ENCODE data around the gene SORCS3. TPM values are rescaled to one million over a fixed set of nuclear protein-coding genes. Genes with fewer than 3 reads are reported as not detected.

The SORCS3 gene
- total and polyA plus RNA-seq, 2 of the 4 experiments (the other 2 are of a cell fraction): not detected

GRCh38 chr10:104731192-104731591 is 90.1 kb downstream of the SORCS3 start:
- no peak overlapping the region for H3K4me2 ChIP-seq (ENCODE audit: low read depth, low read length)

More at GRCh38 chr10:104731192-104731591, 90.1 kb downstream of the SORCS3 start:
- intact Hi-C loops (cut with micrococcal nuclease): no loop called here
- Histone ChIP-seq H3K36me3 (ENCODE audit: control insufficient read depth, insufficient read depth, low read length) (no peaks in the 10 kb centered on the region), H3K23ac (ENCODE audit: low read depth, low read length) (no peak overlapping the region), H2BK120ac (ENCODE audit: low read depth, low read length) (no peak overlapping the region), H3K4ac (ENCODE audit: low read depth, low read length) (no peak overlapping the region), H4K5ac (ENCODE audit: low read depth, low read length) (no peak overlapping the region), H3K27me3 (ENCODE audit: control insufficient read depth, insufficient read depth, low read length) (no peaks in the 10 kb centered on the region), H4K91ac (ENCODE audit: insufficient read depth, low read depth, low read length) (no peak overlapping the region), H3K27ac (ENCODE audit: insufficient read depth, low read length) (no peak overlapping the region), H4K8ac (ENCODE audit: low read depth in 2 of 2, low read length in 2 of 2) (no peak overlapping the region), H2BK15ac (ENCODE audit: low read depth, low read length) (no peak overlapping the region), H3K9me1 (ENCODE audit: insufficient read depth, low read length) (no peaks in the 10 kb centered on the region), H2BK5ac (ENCODE audit: low read depth, low read length, poor library complexity, severe bottlenecking) (no peak overlapping the region), H2BK20ac (ENCODE audit: low read depth, low read length) (no peak overlapping the region), H2AFZ (replicated peaks; ENCODE audit: low read length, poor library complexity) (no peak overlapping the region), H2AK5ac (ENCODE audit: low read depth, low read length) (no peak overlapping the region), H3K4me3 (ENCODE audit: insufficient read depth, low read depth, low read length) (no peak overlapping the region), H3K14ac (replicated peaks; ENCODE audit: low read depth, low read length) (no peak overlapping the region), H3K9me3 (ENCODE audit: control insufficient read depth, insufficient read depth, low read length) (peaks cover 17% of the 10 kb centered on the region), H3K9ac (ENCODE audit: low read depth, low read length) (no peak overlapping the region), H3K79me1 (ENCODE audit: low read depth in 1 of 2, low read length in 2 of 2) (no peaks in the 10 kb centered on the region), H3K18ac (ENCODE audit: low read depth, low read length) (no peak overlapping the region), H2AK9ac (replicated peaks; ENCODE audit: low read depth, low read length, poor library complexity) (no peak overlapping the region), H4K20me1 (ENCODE audit: insufficient read depth, low read length) (no peaks in the 10 kb centered on the region), H3K4me1 (ENCODE audit: control insufficient read depth, insufficient read depth, low read length) (no peaks in the 10 kb centered on the region), H3K56ac (ENCODE audit: extremely low read depth, insufficient read depth, low read length) (no peak overlapping the region)
- POLR2A ChIA-PET (ENCODE audit: unreplicated experiment): no interaction called here
- WGBS, 2 experiments (ENCODE audit: extremely low coverage in 2 of 2, insufficient read length in 1 of 2): no CpG with 5 or more reads among the region's 3 CpGs
- in situ Hi-C loops (cut with MboI; ENCODE audit: low sequenced_read_pairs): no loop called here
- BruUV-seq (replicated peaks): no TSS peak
- DNase-seq: no peak
- CTCF ChIA-PET: no interaction called here
- no peak for ATAC-seq (ENCODE audit: low read depth)
- dilution Hi-C loops (cut with HindIII; ENCODE audit: low sequenced_read_pairs, unreplicated experiment): no loop called here
- no peak for TF ChIP-seq MXI1 (IDR thresholded peaks at IDR 0.05; ENCODE audit: borderline replicate concordance, low read depth, low read length)
- TF ChIP-seq USF2 (IDR thresholded peaks at IDR 0.05; ENCODE audit: low read depth, low read length): no peak
- TF ChIP-seq SMC3 (IDR thresholded peaks at IDR 0.05; ENCODE audit: low read depth, low read length): no peak
- no peak for TF ChIP-seq POLR2A (IDR thresholded peaks at IDR 0.05; ENCODE audit: low read depth, low read length)
- TF ChIP-seq RAD21 (IDR thresholded peaks at IDR 0.05; ENCODE audit: low read length): no peak
- TF ChIP-seq MAZ (IDR thresholded peaks at IDR 0.05; ENCODE audit: borderline replicate concordance, low read depth, low read length): no peak
- TF ChIP-seq CHD1 (IDR thresholded peaks at IDR 0.05; ENCODE audit: low read depth, low read length): no peak
- no peak for TF ChIP-seq ELK1 (IDR thresholded peaks at IDR 0.05; ENCODE audit: borderline replicate concordance, low read depth, low read length)
- no peak for TF ChIP-seq NFE2L2 (IDR thresholded peaks at IDR 0.05; ENCODE audit: low read depth, low read length)
- no peak for TF ChIP-seq CTCF (conservative IDR thresholded peaks at IDR 0.05; ENCODE audit: low read depth, low read length)
- no peak for TF ChIP-seq FOS (IDR thresholded peaks at IDR 0.05; ENCODE audit: low read depth, low read length)
- TF ChIP-seq RCOR1 (IDR thresholded peaks at IDR 0.05; ENCODE audit: insufficient replicate concordance, low read length): no peak
- TF ChIP-seq CEBPB (IDR thresholded peaks at IDR 0.05; ENCODE audit: low read depth, low read length): no peak
- TF ChIP-seq BHLHE40 (IDR thresholded peaks at IDR 0.05; ENCODE audit: low read depth, low read length): no peak
- TF ChIP-seq MAFK (IDR thresholded peaks at IDR 0.05; ENCODE audit: low read depth, low read length): no peak
- no peak for TF ChIP-seq RFX5 (IDR thresholded peaks at IDR 0.05; ENCODE audit: low read depth, low read length)

Measured in IMR-90 (cell line).